ENCODE measurements around the gene KIF21A. TPM values are rescaled to one million over a fixed set of nuclear protein-coding genes. Genes with fewer than 3 reads are reported as not detected.
A peak's percentile ranks its signal among the peaks of the same experiment; 100 is the strongest.
"Not testable (repeated sequence)": the region's sequence is repeated elsewhere in the genome, so short reads cannot be mapped to it uniquely, and the experiment has no call there.

KIF21A gene
- total RNA-seq, 1 donor from 2014 or later, result 55.3 TPM

GRCh38 chr12:39309516-39309915 is 133.4 kb downstream of the KIF21A start:
- DNase-seq (no peak), ATAC-seq (no peak)
- intact Hi-C loops (cut with micrococcal nuclease), result no loop called here

GRCh38 chr12:39301422-39301821 is 141.5 kb downstream of the KIF21A start:
- ATAC-seq, result no peak
- intact Hi-C loops (cut with micrococcal nuclease), result no loop called here
- DNase-seq, result no peak

- ATAC-seq, result no peak
- no peak for DNase-seq
- intact Hi-C loops (cut with micrococcal nuclease), result no loop called here
Measured at GRCh38 chr12:39300799-39301198, 142.1 kb downstream of the KIF21A start.

- intact Hi-C loops (cut with micrococcal nuclease), result no loop called here
- DNase-seq (no peak), ATAC-seq (no peak)
Measured at GRCh38 chr12:39297891-39298290, 145.0 kb downstream of the KIF21A start.

GRCh38 chr12:39296496-39296895 is 146.4 kb downstream of the KIF21A start:
- ATAC-seq, result no peak
- no peak for DNase-seq
- intact Hi-C loops (cut with micrococcal nuclease), result no loop called here

- ATAC-seq; intact Hi-C loops (cut with micrococcal nuclease): not testable (repeated sequence)
Measured at GRCh38 chr12:39295593-39295992, 147.3 kb downstream of the KIF21A start.

GRCh38 chr12:39294715-39295114 is 148.2 kb downstream of the KIF21A start:
- intact Hi-C loops (cut with micrococcal nuclease), result no loop called here
- no peak for DNase-seq
- peak; percentile 53 for ATAC-seq

More at GRCh38 chr12:39295593-39295992, 147.3 kb downstream of the KIF21A start:
- DNase-seq, result not testable (repeated sequence)

GRCh38 chr12:39292125-39292630 is 150.7 kb downstream of the KIF21A start:
- no peak for DNase-seq
- intact Hi-C loops (cut with micrococcal nuclease), result no loop called here
- no peak for ATAC-seq

GRCh38 chr12:39287817-39288216 is 155.1 kb downstream of the KIF21A start:
- ATAC-seq (no peak), DNase-seq (no peak)
- intact Hi-C loops (cut with micrococcal nuclease), result no loop called here

- intact Hi-C loops (cut with micrococcal nuclease), result no loop called here
- DNase-seq, result no peak
- ATAC-seq, result no peak
Measured at GRCh38 chr12:39287409-39287808, 155.5 kb downstream of the KIF21A start.

- ATAC-seq (no peak), DNase-seq (no peak)
- intact Hi-C loops (cut with micrococcal nuclease), result loop anchor here (10.0 kb wide), 1 partner anchor 954 kb away; no protein-coding TSS in a partner anchor
Measured at GRCh38 chr12:39278426-39278825, 164.5 kb downstream of the KIF21A start.

GRCh38 chr12:39277416-39277815 is 165.5 kb downstream of the KIF21A start:
- intact Hi-C loops (cut with micrococcal nuclease), result loop anchor here (10.0 kb wide), 1 partner anchor 953 kb away; no protein-coding TSS in a partner anchor
- ATAC-seq (no peak), DNase-seq (no peak)

- ATAC-seq (no peak), DNase-seq (no peak)
- intact Hi-C loops (cut with micrococcal nuclease), result loop anchor here (10.0 kb wide), 1 partner anchor 951 kb away; no protein-coding TSS in a partner anchor
Measured at GRCh38 chr12:39275846-39276245, 167.1 kb downstream of the KIF21A start.

GRCh38 chr12:39272871-39273655 is 169.9 kb downstream of the KIF21A start:
- DNase-seq (no peak), ATAC-seq (no peak)
- intact Hi-C loops (cut with micrococcal nuclease), result loop anchor here (10.0 kb wide), 1 partner anchor 948 kb away; no protein-coding TSS in a partner anchor

GRCh38 chr12:39269492-39269891 is 173.4 kb downstream of the KIF21A start:
- ATAC-seq, result no peak
- DNase-seq, result no peak
- intact Hi-C loops (cut with micrococcal nuclease), result no loop called here

GRCh38 chr12:39267886-39268285 is 175.0 kb downstream of the KIF21A start:
- ATAC-seq, result no peak
- no peak for DNase-seq
- intact Hi-C loops (cut with micrococcal nuclease), result no loop called here

- ATAC-seq (no peak), DNase-seq (peak; percentile 51)
- intact Hi-C loops (cut with micrococcal nuclease), result no loop called here
Measured at GRCh38 chr12:39252628-39253027, 190.3 kb downstream of the KIF21A start.

All from left ventricle myocardium superior (tissue), 1 donor.